Breast epithelium (tissue), 3 donors: ENCODE measurements around the gene TP63.

Experiments
- CTCF ChIP-seq, 3 donors: fragments of 450-650 bp; IDR thresholded peaks; one replicate each; pipeline ENCODE4 v1.5.1; 2016 to 2017; ENCODE audit warnings: antibody characterized with exemption in 3 of 3, mild to moderate bottlenecking in 3 of 3, moderate library complexity in 3 of 3
- POLR2A ChIP-seq: fragments of 450-650 bp; IDR thresholded peaks from one replicate; pipeline ENCODE4 v1.6.1; 2016; ENCODE audit warnings: antibody characterized with exemption, mild to moderate bottlenecking, moderate library complexity
- POLR2AphosphoS5 ChIP-seq, 3 donors: sonication (generic); formaldehyde crosslinking; IDR thresholded peaks; one replicate each; pipeline ENCODE4 v1.6.1; 2017; ENCODE audit warnings: antibody characterized with exemption in 3 of 3

GRCh38 chr3:189737619-189738018 lies 106.4 kb downstream of the TP63 start:
- TF ChIP-seq CTCF (IDR thresholded peaks at IDR 0.05) (no peak), POLR2AphosphoS5 (IDR thresholded peaks at IDR 0.05) (no peak), POLR2A (no peak)
